Neural progenitor cell (in vitro differentiated cells): ENCODE results near the gene ADTRP. TPM values are rescaled to one million over a fixed set of nuclear protein-coding genes. Genes with fewer than 3 reads are reported as not detected.

ENCODE experiments used
- DNase-seq: peaks from one replicate; pipeline ENCODE4 v3.0.0-alpha.2; 2016; ENCODE audit warnings: low spot score
- H2AFZ ChIP-seq: fragments of 200-600 bp; sonication (generic); replicated peaks from 2 replicates; pipeline ENCODE4 v1.6.1; 2016; ENCODE audit warnings: antibody characterized with exemption
- H3F3A ChIP-seq: fragments of 200-600 bp; sonication (generic); 2 replicates; pipeline ENCODE4 v1.6.1; 2016; ENCODE audit warnings: antibody characterized with exemption, low read depth
- H3K27ac ChIP-seq: fragments of 200-600 bp; sonication (generic); 2 replicates; pipeline ENCODE4 v1.5.1; 2016; ENCODE audit warnings: mild to moderate bottlenecking
- H3K27me3 ChIP-seq: fragments of 200-600 bp; sonication (generic); 2 replicates; pipeline ENCODE4 v1.6.1; 2016; ENCODE audit warnings: mild to moderate bottlenecking, moderate library complexity
- H3K36me3 ChIP-seq: fragments of 200-600 bp; sonication (generic); 2 replicates; pipeline ENCODE4 v1.5.1; 2016
- H3K4me1 ChIP-seq: fragments of 200-600 bp; sonication (generic); 2 replicates; pipeline ENCODE4 v1.6.1; 2016; ENCODE audit warnings: mixed run types
- H3K4me2 ChIP-seq: fragments of 200-600 bp; sonication (generic); 2 replicates; pipeline ENCODE4 v1.6.1; 2016
- H3K4me3 ChIP-seq: fragments of 200-600 bp; sonication (generic); 2 replicates; pipeline ENCODE4 v1.5.1; 2016
- H3K79me2 ChIP-seq: fragments of 200-600 bp; sonication (generic); 2 replicates; pipeline ENCODE4 v1.6.1; 2016; ENCODE audit warnings: low read depth
- H3K9ac ChIP-seq: fragments of 200-600 bp; sonication (generic); 2 replicates; pipeline ENCODE4 v1.6.1; 2016
- H3K9me3 ChIP-seq: fragments of 200-600 bp; sonication (generic); 2 replicates; pipeline ENCODE4 v1.5.1; 2016; ENCODE audit warnings: low read depth
- H4K20me1 ChIP-seq: fragments of 200-600 bp; sonication (generic); 2 replicates; pipeline ENCODE4 v1.6.1; 2016; ENCODE audit warnings: low read depth
- H3K27ac Mint-ChIP-seq: 3 replicates; pipeline ENCODE4 v1.8.0; 2021; ENCODE audit warnings: mixed read lengths
- H3K27me3 Mint-ChIP-seq: 2 replicates; pipeline ENCODE4 v1.8.0; 2022; ENCODE audit warnings: low read depth, mild to moderate bottlenecking, inconsistent platforms, moderate library complexity, mixed read lengths; ENCODE audit not compliant: insufficient read depth
- H3K36me3 Mint-ChIP-seq: 3 replicates; pipeline ENCODE4 v1.8.0; 2021; ENCODE audit warnings: mixed read lengths
- H3K4me1 Mint-ChIP-seq: 3 replicates; pipeline ENCODE4 v1.8.0; 2021; ENCODE audit warnings: mixed read lengths
- H3K4me3 Mint-ChIP-seq: 3 replicates; pipeline ENCODE4 v1.8.0; 2021; ENCODE audit warnings: mild to moderate bottlenecking, moderate library complexity, mixed read lengths
- H3K9me3 Mint-ChIP-seq: 3 replicates; pipeline ENCODE4 v1.8.0; 2020; ENCODE audit warnings: mixed read lengths
- CTCF ChIP-seq: fragments of 200-600 bp; sonication (generic); IDR thresholded peaks from 2 replicates; pipeline ENCODE4 v1.5.1; 2017; ENCODE audit warnings: antibody characterized with exemption, mild to moderate bottlenecking
- EZH2 ChIP-seq: fragments of 200-600 bp; sonication (generic); IDR thresholded peaks from 2 replicates; pipeline ENCODE4 v1.6.1; 2017; ENCODE audit warnings: antibody characterized with exemption, mild to moderate bottlenecking, moderate library complexity
- EZH2phosphoT487 ChIP-seq: fragments of 200-600 bp; sonication (generic); IDR thresholded peaks from 2 replicates; pipeline ENCODE4 v1.6.1; 2017; ENCODE audit warnings: antibody characterized with exemption
- total RNA-seq: library from RNA; depleted of rRNA; stranded (reverse); fragments of >200 nt; gene quantifications from 2 replicates; pipeline ENCODE4 v1.2.3, GENCODE V29; 2015; ENCODE audit warnings: low replicate concordance

Gene ADTRP
- total RNA-seq, 1 donor from 2014 or later, result not detected

DNA sequence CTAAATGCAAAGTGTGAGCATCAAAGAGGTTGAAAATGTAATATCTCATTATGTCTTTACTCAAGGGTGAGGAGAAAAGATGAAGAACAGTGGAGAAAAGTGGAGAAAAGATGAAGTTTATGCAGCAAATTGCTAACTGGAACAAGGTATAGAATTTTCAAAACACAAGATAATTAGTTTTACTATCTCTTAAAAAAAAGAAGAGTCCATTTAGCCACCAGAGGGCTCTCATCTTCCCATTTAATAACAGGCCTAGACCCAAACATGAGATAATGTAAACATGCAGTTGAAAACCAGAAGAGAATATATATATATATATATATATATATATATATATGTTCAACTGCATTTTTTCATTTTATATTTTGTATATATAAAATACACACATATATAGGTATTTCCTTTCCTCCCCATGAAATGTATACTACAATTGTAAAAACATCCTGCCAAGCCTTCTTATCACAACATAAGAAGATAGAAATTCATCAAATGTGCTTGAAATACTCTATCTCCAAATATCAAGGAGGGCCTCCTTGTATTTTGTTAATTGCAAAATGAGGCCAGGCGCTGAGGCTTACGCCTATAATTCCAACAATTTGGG is 78.4 kb downstream of the ADTRP start:
- Mint-ChIP-seq H3K4me3 (no peak overlapping the region), H3K27ac (no peak overlapping the region), H3K27me3 (peaks cover 7% of the 10 kb centered on the region), H3K36me3 (no peaks in the 10 kb centered on the region), H3K9me3 (peaks cover 3% of the 10 kb centered on the region), H3K4me1 (no peaks in the 10 kb centered on the region)
- no peak for TF ChIP-seq EZH2phosphoT487
- TF ChIP-seq CTCF, result peak; percentile 60
- no peak for TF ChIP-seq EZH2
- Histone ChIP-seq H2AFZ (no peak overlapping the region), H4K20me1 (no peaks in the 10 kb centered on the region), H3K4me3 (no peak overlapping the region), H3K9me3 (no peaks in the 10 kb centered on the region), H3K27me3 (no peaks in the 10 kb centered on the region), H3K4me1 (no peaks in the 10 kb centered on the region), H3K27ac (no peak overlapping the region), H3F3A (no peaks in the 10 kb centered on the region), H3K9ac (no peak overlapping the region), H3K79me2 (no peaks in the 10 kb centered on the region), H3K4me2 (no peak overlapping the region), H3K36me3 (no peaks in the 10 kb centered on the region)
- peak; percentile 48 for DNase-seq

DNA sequence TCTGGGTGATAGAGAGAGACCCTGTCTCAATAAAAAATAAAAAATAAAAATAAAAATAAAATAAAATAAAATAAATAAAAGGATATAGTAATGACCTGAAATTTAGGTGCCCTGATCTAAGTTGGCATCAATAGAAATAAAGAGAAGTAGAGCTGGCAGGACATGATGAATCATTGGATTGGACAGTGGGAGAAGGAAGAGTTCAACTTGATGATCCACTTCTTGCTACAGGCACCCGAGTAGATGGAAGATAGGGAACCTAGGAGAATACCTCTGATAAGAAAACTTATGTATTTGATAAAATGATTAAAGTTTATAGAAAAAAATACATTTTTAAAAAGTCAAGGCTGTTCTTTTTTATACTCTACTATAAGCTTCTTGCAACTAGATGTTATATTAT is 79.0 kb downstream of the ADTRP start:
- no peaks in the 10 kb centered on the region for H3K79me2 ChIP-seq
- H3F3A ChIP-seq, result no peaks in the 10 kb centered on the region
- no peaks in the 10 kb centered on the region for H3K36me3 ChIP-seq
- H3K27ac ChIP-seq, result no peak overlapping the region
- H3K9me3 Mint-ChIP-seq, result peaks cover 4% of the 10 kb centered on the region
- H3K27me3 ChIP-seq, result no peaks in the 10 kb centered on the region
- no peak overlapping the region for H3K9ac ChIP-seq
- H3K27me3 Mint-ChIP-seq, result peaks cover 7% of the 10 kb centered on the region
- no peak for DNase-seq
- no peaks in the 10 kb centered on the region for H3K4me1 Mint-ChIP-seq
- no peak overlapping the region for H3K4me3 ChIP-seq
- no peak overlapping the region for H3K4me2 ChIP-seq
- TF ChIP-seq CTCF (no peak), EZH2phosphoT487 (no peak), EZH2 (no peak)
- H4K20me1 ChIP-seq, result no peaks in the 10 kb centered on the region
- no peaks in the 10 kb centered on the region for H3K36me3 Mint-ChIP-seq
- H3K27ac Mint-ChIP-seq, result no peak overlapping the region
- H3K9me3 ChIP-seq, result no peaks in the 10 kb centered on the region
- H3K4me3 Mint-ChIP-seq, result no peak overlapping the region
- H2AFZ ChIP-seq, result no peak overlapping the region
- H3K4me1 ChIP-seq, result no peaks in the 10 kb centered on the region

DNA sequence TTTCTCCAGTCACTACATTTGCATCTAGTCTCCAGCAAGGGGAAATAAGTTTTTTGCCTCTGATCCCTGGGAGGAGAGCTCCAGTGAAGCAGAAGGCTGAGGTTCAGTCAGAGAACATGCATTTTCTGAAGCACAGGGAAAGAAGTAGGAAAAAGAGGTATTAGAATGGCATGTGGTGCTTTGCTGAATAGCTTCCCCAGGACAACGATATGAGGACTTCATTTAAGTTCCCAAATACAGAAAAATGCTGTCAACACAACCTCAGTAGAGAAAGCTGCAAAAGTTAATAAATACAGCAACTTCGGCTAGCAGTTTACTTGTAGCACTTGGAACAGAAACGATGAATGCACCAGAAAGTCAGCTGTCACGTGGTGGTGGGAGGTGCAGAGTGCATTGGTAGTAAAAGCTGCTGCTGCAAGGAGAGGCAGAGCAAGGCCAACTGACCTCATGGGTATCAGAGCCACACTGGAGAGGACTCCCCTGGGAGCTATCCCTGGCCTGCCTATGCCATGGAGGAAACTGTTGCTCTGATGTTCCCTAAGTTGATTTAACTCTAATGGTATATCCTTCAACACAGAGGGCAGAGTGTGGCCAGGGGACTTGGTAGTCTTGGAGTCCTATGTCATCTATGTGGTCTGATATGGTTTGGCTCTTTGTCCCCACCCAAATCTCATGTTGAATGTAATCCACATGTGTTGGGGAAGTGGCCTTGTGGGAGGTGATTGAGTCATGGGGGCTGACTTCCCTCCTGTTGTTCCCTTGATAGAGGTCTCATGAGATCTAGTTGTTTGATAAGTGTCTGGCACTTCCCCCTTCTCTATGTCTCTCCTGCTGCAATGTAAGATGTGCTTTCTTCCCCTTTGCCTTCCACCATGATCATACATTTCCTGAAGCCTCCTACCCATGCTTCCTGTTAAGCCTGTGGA is 85.9 kb downstream of the ADTRP start:
- Histone ChIP-seq H3K4me3 (no peak overlapping the region), H3K27me3 (no peaks in the 10 kb centered on the region), H3K79me2 (no peaks in the 10 kb centered on the region), H3K4me2 (no peak overlapping the region), H3K27ac (no peak overlapping the region), H3K36me3 (no peaks in the 10 kb centered on the region), H4K20me1 (no peaks in the 10 kb centered on the region), H3K9me3 (no peaks in the 10 kb centered on the region), H3K9ac (no peak overlapping the region), H3F3A (no peaks in the 10 kb centered on the region), H3K4me1 (peaks cover 7% of the 10 kb centered on the region), H2AFZ (peak overlapping the region; percentile 75)
- Mint-ChIP-seq H3K27ac (no peak overlapping the region), H3K27me3 (peaks cover 3% of the 10 kb centered on the region), H3K4me1 (peaks cover 5% of the 10 kb centered on the region), H3K36me3 (no peaks in the 10 kb centered on the region), H3K9me3 (peaks cover 9% of the 10 kb centered on the region), H3K4me3 (no peak overlapping the region)
- TF ChIP-seq EZH2phosphoT487 (no peak), EZH2 (no peak), CTCF (no peak)
- no peak for DNase-seq
